ENCODE results near the gene SGIP1.

SGIP1 gene

DNA sequence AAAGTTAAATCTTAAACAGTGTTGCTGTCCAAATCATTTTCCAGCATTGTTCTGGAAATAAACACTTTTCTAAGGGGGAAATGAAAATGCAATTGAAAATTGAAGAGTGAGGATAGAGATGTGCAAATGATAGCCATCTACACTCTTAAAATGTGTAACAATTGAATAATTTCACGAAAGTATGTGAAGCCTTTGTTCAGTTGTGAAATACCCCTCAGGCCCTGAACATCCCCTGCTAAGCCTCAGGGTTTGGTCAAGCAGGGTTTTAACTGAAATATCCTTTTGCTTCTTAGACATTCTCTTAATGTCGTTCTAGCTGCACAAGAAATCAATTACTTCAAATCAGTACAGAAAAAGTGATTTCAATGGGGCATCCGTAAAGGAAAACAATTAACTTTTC, 152.5 kb downstream of the SGIP1 start:
- no peaks in the 10 kb centered on the region for H3K9me3 ChIP-seq (ENCODE audit: low read length)
- no peaks in the 10 kb centered on the region for H3K36me3 ChIP-seq (ENCODE audit: insufficient read depth, low read length)
- no peak overlapping the region for H2AFZ ChIP-seq (ENCODE audit: low read depth, low read length)
- H3K4me3 ChIP-seq (ENCODE audit: low read length): no peak overlapping the region
- H3K27me3 ChIP-seq (ENCODE audit: insufficient read depth, low read length): no peaks in the 10 kb centered on the region
- H3K4me1 ChIP-seq (ENCODE audit: insufficient read depth, low read length): no peaks in the 10 kb centered on the region

DNA sequence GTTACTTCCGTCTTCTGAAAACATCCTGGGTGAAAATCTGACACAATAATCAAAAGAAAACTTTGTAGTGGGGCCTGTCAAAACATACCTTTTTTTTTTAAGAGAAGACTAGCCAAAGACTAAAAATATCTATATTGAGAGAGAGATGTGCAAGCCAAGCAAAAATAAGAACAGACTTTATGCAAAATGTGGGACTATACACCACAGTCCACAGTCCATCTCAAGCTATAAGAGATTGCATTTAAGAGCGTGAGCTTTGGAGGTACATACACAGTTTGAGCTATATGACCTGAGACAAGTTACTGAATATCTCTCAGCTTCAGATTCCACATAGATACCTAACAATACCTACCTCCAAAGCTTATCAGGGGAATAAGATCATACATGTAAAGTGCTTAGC, 153.4 kb downstream of the SGIP1 start:
- Histone ChIP-seq H3K36me3 (ENCODE audit: insufficient read depth, low read length) (no peaks in the 10 kb centered on the region), H3K9me3 (ENCODE audit: low read length) (no peaks in the 10 kb centered on the region), H3K27me3 (ENCODE audit: insufficient read depth, low read length) (no peaks in the 10 kb centered on the region), H3K4me3 (ENCODE audit: low read length) (no peak overlapping the region), H2AFZ (ENCODE audit: low read depth, low read length) (no peak overlapping the region), H3K4me1 (ENCODE audit: insufficient read depth, low read length) (no peaks in the 10 kb centered on the region)

DNA sequence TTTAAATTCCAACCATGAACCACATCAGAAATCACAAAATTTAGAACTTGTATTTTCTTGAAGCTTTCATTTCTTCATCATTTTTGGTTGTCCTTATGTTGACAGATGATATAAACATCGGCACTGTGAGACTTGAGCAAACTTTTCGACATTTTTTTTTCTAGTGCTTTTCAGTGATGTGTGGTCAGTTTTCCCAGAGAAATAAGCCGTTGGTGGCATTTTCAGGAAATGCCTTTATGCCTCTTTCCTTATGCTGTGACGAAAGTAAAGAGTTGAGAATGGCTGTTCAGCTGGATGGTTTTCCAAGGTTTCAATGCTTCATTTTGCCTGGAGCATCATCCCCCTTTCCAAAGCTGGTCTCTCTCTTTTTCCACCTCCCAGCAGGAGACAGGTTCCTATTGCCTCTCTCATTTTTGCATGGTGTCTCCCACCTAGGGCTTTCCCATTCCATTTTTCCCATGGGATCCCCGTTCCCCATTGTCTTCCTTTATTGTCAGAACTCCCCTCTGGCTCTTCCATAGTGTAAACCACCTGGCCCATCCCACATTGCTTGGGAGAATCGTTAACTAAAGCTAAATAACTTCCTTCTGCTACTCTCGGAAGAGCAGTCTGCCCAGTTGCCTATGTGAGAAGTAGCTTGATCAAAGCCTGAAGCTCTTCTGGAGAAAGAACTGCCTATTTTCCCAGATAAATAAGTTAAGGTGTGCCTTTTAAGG, 156.9 kb downstream of the SGIP1 start:
- Histone ChIP-seq H2AFZ (ENCODE audit: low read depth, low read length) (no peak overlapping the region), H3K27me3 (ENCODE audit: insufficient read depth, low read length) (no peaks in the 10 kb centered on the region), H3K4me3 (ENCODE audit: low read length) (no peak overlapping the region), H3K9me3 (ENCODE audit: low read length) (no peaks in the 10 kb centered on the region), H3K4me1 (ENCODE audit: insufficient read depth, low read length) (no peaks in the 10 kb centered on the region), H3K36me3 (ENCODE audit: insufficient read depth, low read length) (no peaks in the 10 kb centered on the region)

DNA sequence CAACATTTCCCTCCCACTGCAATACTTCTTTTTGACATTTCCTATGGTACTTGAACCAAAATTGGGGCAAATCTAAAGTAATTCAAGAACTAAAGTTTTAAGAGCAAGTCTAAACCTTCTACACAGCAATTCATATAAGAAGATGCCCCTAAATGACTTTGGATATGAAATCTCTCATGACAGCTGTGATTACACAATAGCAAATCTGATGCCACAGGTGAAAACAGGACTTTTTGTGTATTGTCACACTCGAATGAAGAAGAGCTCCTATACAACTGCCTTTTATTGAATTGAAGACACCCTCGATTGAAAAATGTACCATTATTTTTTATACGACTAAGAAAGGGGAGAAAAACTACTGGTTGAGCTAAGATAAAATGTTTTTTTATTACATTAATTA, 158.7 kb downstream of the SGIP1 start:
- no peaks in the 10 kb centered on the region for H3K36me3 ChIP-seq (ENCODE audit: insufficient read depth, low read length)

DNA sequence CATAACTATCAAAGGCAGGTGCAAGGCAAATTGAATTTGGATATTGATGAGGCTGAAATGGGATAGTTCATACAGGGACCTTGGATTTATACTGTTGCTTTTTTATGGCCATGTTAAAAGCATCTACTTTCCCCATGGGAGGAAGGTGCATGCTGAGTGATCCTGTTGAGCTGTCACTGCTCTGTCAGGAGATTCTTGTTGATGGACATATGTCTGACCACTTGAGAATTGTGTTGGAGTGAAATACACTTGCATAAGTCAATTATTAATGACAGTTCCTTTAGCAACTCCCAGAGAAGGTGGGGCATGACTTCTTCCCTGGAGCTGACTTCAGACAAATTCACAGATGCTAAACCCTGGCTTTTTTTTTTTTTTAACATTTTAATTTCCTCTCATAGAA, 159.9 kb downstream of the SGIP1 start:
- Histone ChIP-seq H3K9me3 (ENCODE audit: low read length) (no peaks in the 10 kb centered on the region), H2AFZ (ENCODE audit: low read depth, low read length) (no peak overlapping the region), H3K4me3 (ENCODE audit: low read length) (no peak overlapping the region), H3K4me1 (ENCODE audit: insufficient read depth, low read length) (no peaks in the 10 kb centered on the region), H3K36me3 (ENCODE audit: insufficient read depth, low read length) (no peaks in the 10 kb centered on the region), H3K27me3 (ENCODE audit: insufficient read depth, low read length) (no peaks in the 10 kb centered on the region)

More for the DNA sequence above, 158.7 kb downstream of the SGIP1 start:
- Histone ChIP-seq H3K4me3 (ENCODE audit: low read length) (no peak overlapping the region), H3K9me3 (ENCODE audit: low read length) (no peaks in the 10 kb centered on the region), H3K27me3 (ENCODE audit: insufficient read depth, low read length) (no peaks in the 10 kb centered on the region), H3K4me1 (ENCODE audit: insufficient read depth, low read length) (no peaks in the 10 kb centered on the region), H2AFZ (ENCODE audit: low read depth, low read length) (no peak overlapping the region)

DNA sequence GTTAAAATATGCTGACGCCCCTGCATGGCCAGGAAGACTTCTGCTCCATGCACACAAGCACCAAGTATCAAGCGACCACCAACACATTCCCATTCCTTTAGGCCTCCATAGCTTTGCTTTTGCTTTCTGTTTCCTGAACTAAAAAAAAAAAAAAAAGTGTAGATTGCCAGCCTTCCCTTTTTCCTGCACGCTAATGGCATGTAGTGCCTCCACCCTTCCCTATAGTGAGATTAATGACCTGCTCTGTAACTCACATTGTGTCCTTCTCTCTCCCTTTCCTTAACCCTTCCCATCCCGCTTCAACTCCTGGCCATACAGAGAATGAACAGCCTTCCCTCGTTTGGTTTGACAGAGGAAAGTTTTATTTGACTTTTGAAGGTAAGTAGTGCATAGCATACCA, 161.2 kb downstream of the SGIP1 start:
- Histone ChIP-seq H2AFZ (ENCODE audit: low read depth, low read length) (no peak overlapping the region), H3K36me3 (ENCODE audit: insufficient read depth, low read length) (no peaks in the 10 kb centered on the region), H3K4me1 (ENCODE audit: insufficient read depth, low read length) (no peaks in the 10 kb centered on the region), H3K4me3 (ENCODE audit: low read length) (no peak overlapping the region), H3K27me3 (ENCODE audit: insufficient read depth, low read length) (no peaks in the 10 kb centered on the region), H3K9me3 (ENCODE audit: low read length) (no peaks in the 10 kb centered on the region)

DNA sequence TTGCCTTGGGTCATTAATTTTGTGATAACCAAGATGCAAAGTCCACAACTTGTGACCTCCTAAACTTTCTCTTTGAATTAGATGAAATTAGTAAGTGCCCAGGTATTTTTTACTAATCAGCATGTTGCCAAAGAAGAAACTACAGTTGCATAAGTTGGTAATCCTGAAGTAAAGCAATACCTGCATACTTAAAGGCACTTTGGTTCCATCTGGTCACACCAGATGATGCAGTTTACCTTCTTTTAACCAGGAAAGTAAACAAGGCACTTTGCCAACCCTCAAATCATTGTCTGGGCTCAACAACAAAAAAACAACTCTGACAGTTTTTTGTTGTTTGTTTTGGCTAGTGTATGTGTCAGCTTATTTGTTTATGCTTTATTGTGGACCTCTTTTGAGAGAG, 162.8 kb downstream of the SGIP1 start:
- Histone ChIP-seq H3K36me3 (ENCODE audit: insufficient read depth, low read length) (no peaks in the 10 kb centered on the region), H3K27me3 (ENCODE audit: insufficient read depth, low read length) (no peaks in the 10 kb centered on the region), H3K4me1 (ENCODE audit: insufficient read depth, low read length) (no peaks in the 10 kb centered on the region), H2AFZ (ENCODE audit: low read depth, low read length) (no peak overlapping the region), H3K9me3 (ENCODE audit: low read length) (no peaks in the 10 kb centered on the region), H3K4me3 (ENCODE audit: low read length) (no peak overlapping the region)

DNA sequence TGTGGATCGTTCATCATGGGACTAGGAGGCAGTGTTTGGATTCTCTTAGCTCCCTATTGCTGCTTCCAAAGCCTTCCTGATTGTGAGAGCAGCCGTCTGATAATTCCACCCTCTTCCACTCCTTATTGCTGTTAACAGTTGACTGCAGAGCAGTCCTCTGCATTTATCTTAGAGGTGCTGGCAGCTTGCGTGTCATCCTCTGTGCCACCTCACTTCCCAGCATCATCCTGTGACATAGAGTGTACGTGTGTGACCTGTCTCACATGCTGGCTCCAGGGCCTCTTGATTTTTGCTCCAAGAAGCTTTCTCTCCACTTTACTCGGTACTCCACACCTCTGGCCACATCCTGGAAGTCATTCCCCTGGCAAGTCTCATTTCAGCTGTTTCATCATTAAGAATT, 165.3 kb downstream of the SGIP1 start:
- Histone ChIP-seq H3K4me1 (ENCODE audit: insufficient read depth, low read length) (peaks cover under 1% of the 10 kb centered on the region), H2AFZ (ENCODE audit: low read depth, low read length) (no peak overlapping the region), H3K4me3 (ENCODE audit: low read length) (no peak overlapping the region), H3K27me3 (ENCODE audit: insufficient read depth, low read length) (no peaks in the 10 kb centered on the region), H3K36me3 (ENCODE audit: insufficient read depth, low read length) (no peaks in the 10 kb centered on the region), H3K9me3 (ENCODE audit: low read length) (no peaks in the 10 kb centered on the region)

DNA sequence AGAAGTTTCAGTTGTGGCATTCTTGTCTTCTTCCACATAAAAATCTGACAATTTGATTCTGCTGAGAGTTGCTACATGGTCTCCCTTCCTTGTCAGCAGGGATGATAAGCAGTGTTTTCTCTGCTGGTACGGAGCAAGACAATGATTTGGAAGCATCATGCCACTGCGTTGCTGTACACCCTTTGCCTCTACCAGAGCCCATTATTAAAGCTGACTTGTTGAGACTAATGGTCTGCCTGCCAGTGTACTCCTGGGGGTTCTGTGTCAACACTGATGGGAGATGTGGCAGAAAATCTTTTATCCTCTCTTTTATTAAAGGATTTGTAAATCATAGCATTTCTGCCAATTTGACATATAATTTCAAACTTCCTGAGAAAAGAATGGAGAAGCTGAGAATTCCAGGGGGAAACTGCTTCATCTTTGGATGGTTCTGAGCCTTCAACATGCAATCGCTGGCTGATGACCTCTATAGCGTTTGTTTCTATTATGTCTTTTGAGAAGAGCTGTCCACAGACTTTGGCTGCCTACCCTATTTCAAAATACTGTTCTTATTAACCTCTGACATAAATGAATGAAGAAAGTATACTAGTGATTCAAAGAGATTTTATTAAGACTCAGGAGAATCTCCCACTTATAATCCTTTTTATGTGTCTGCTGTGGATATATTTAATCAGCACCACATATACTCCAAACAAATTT, 170.4 kb downstream of the SGIP1 start:
- H3K4me1 ChIP-seq (ENCODE audit: insufficient read depth, low read length): peaks cover 4% of the 10 kb centered on the region
- H2AFZ ChIP-seq (ENCODE audit: low read depth, low read length): no peak overlapping the region
- H3K9me3 ChIP-seq (ENCODE audit: low read length): no peaks in the 10 kb centered on the region
- no peaks in the 10 kb centered on the region for H3K27me3 ChIP-seq (ENCODE audit: insufficient read depth, low read length)
- no peak overlapping the region for H3K4me3 ChIP-seq (ENCODE audit: low read length)
- no peaks in the 10 kb centered on the region for H3K36me3 ChIP-seq (ENCODE audit: insufficient read depth, low read length)

DNA sequence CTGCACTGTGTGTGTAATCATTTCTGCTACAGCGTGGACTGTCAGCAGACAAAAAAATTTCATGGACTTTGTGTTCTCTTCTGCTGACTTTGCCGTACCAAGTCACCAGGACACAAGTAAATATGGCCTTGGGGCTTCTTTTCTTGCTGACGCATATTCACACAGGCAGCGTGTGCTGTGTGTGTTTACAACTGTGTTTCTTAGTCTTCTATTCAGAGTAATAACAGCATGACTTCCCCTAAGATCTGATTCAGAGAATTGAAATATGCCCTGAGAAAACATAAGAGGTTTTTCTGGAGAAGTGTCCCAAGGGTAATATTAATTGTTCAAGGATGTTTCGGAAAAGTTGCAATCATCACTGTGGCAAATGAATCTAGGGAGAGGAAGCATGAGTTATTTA, 171.2 kb downstream of the SGIP1 start:
- no peaks in the 10 kb centered on the region for H3K27me3 ChIP-seq (ENCODE audit: insufficient read depth, low read length)
- no peaks in the 10 kb centered on the region for H3K9me3 ChIP-seq (ENCODE audit: low read length)
- no peaks in the 10 kb centered on the region for H3K36me3 ChIP-seq (ENCODE audit: insufficient read depth, low read length)
- peaks cover 4% of the 10 kb centered on the region for H3K4me1 ChIP-seq (ENCODE audit: insufficient read depth, low read length)
- no peak overlapping the region for H2AFZ ChIP-seq (ENCODE audit: low read depth, low read length)
- H3K4me3 ChIP-seq (ENCODE audit: low read length): no peak overlapping the region

DNA sequence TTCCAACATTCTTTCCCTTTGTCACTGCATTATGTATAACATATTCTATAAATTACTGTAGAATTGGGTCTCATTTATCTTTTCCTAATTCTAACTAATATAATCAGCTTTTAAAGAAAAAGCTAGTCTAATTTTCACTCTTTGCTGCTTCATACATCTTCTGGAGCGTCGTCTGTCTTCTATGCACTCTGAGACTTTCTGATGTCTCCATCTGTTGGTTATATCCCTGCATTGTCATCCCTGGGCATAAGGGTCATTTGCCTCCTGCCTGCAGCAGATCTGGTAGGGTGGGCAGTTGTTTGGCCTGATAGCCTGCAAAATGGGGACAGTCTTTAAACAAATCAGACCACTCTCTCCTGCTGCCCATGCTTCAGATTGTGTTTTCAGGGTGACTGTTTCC, 177.5 kb downstream of the SGIP1 start:
- Histone ChIP-seq H3K4me3 (ENCODE audit: low read length) (no peak overlapping the region), H3K27me3 (ENCODE audit: insufficient read depth, low read length) (no peaks in the 10 kb centered on the region), H3K36me3 (ENCODE audit: insufficient read depth, low read length) (no peaks in the 10 kb centered on the region), H2AFZ (ENCODE audit: low read depth, low read length) (no peak overlapping the region), H3K9me3 (ENCODE audit: low read length) (no peaks in the 10 kb centered on the region), H3K4me1 (ENCODE audit: insufficient read depth, low read length) (no peaks in the 10 kb centered on the region)

DNA sequence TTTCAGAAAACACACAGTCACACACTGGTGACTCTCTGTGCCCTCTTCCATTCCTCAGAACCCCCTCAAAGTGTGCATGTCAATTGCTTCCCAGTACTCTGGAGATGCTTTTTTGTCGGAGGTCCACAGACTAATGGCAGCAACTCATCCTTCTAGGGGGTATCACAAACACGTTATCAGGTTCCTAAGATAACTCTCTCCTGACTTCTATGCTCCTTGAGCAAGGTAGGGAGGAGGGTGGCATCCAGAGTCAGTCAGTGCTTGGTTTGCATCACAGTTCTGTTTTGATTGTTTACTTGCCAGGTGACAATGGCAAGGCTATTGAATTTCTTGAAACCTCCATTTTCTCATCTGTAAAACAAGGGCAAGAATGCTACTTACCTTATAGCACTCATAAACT, 178.9 kb downstream of the SGIP1 start:
- Histone ChIP-seq H3K9me3 (ENCODE audit: low read length) (no peaks in the 10 kb centered on the region), H3K4me3 (ENCODE audit: low read length) (no peak overlapping the region), H3K4me1 (ENCODE audit: insufficient read depth, low read length) (no peaks in the 10 kb centered on the region), H2AFZ (ENCODE audit: low read depth, low read length) (no peak overlapping the region), H3K36me3 (ENCODE audit: insufficient read depth, low read length) (no peaks in the 10 kb centered on the region), H3K27me3 (ENCODE audit: insufficient read depth, low read length) (no peaks in the 10 kb centered on the region)

DNA sequence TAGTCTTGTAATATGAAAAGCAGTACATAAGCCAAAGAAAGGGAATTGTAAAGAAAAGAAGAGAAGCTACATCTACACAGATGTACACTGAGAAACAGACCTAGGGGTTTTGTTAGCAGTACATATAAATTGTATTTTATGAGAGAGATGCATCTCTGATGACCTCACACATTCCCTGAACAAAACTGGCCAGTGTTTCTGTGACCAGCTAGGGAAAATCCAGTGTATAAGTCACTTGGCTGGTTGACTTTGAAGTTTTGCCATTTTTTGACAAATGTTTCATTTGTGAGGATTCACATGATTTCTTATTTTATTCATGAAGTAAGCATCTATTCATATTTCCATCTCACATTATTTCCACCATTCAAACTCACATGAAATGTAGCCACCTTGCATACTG, 190.0 kb downstream of the SGIP1 start:
- Histone ChIP-seq H2AFZ (ENCODE audit: low read depth, low read length) (no peak overlapping the region), H3K4me3 (ENCODE audit: low read length) (no peak overlapping the region), H3K36me3 (ENCODE audit: insufficient read depth, low read length) (no peaks in the 10 kb centered on the region), H3K9me3 (ENCODE audit: low read length) (no peaks in the 10 kb centered on the region), H3K27me3 (ENCODE audit: insufficient read depth, low read length) (peaks cover 2% of the 10 kb centered on the region), H3K4me1 (ENCODE audit: insufficient read depth, low read length) (no peaks in the 10 kb centered on the region)
